HepG2 (cell line): ENCODE data around the gene IFNA2. TPM values are rescaled to one million over a fixed set of nuclear protein-coding genes. Genes with fewer than 3 reads are reported as not detected.

ENCODE experiments used
- ATAC-seq: fragments of 200-7000 bp; cut with Tn5 transposase; 3 replicates; pipeline ENCODE4 v1.9.1; 2020; ENCODE audit warnings: mild to moderate bottlenecking, moderate library complexity
- BruUV-seq: library from RNA; stranded (reverse); fragments of 400-500 nt; replicated peaks from 2 replicates; lab custom pipeline; 2021; lab: Mats Ljungman, UMichigan
- CTCF ChIA-PET: fragments of 300-600 bp; formaldehyde crosslinking; extraction: SDS; loops from one replicate; lab custom pipeline; 2021; ENCODE audit warnings: low total read pairs, inconsistent platforms, low intra/inter-chr PET ratio; lab: Yijun Ruan, JAX
- POLR2A ChIA-PET: fragments of 350-600 bp; sonication (Branson Sonifier 250); formaldehyde crosslinking; loops from one replicate; lab custom pipeline; 2020; ENCODE audit warnings: antibody characterized with exemption, inconsistent platforms; lab: Yijun Ruan, JAX
- DNase-seq: peaks from one replicate; pipeline ENCODE4 v3.0.0-alpha.2; 2015; ENCODE audit warnings: low spot score
- FAIRE-seq: peaks from 3 replicates; lab custom pipeline; 2011; peaks lifted over from hg19 to GRCh38; lab: Jason Lieb, UNC
- H2AFZ ChIP-seq: one replicate; pipeline ENCODE4 v1.6.1; 2011; ENCODE audit warnings: low read length, inconsistent platforms
- H3K27ac ChIP-seq: fragments of 300-600 bp; 3 replicates; pipeline ENCODE4 v1.8.0; 2011; ENCODE audit warnings: mixed run types, mild to moderate bottlenecking, mixed read lengths, low read length, inconsistent platforms; ENCODE audit not compliant: insufficient read depth; ENCODE audit errors: extremely low read length
- H3K27me3 ChIP-seq, 2 experiments: fragments of 200-600 bp in 1 of 2; 2 replicates in 1 of 2; 3 replicates in 1 of 2; pipeline versions ENCODE4 v1.6.0 to v1.8.0; 2011; ENCODE audit warnings: low read length in 2 of 2, mild to moderate bottlenecking in 2 of 2, moderate library complexity in 2 of 2, inconsistent platforms in 1 of 2; ENCODE audit not compliant: insufficient read depth in 2 of 2, control insufficient read depth in 1 of 2
- H3K36me3 ChIP-seq, 2 experiments: fragments of 200-600 bp in 1 of 2; replicated peaks in 1 of 2; 2 replicates in 1 of 2; 3 replicates in 1 of 2; pipeline versions ENCODE4 v1.5.1 to v1.8.0; 2011; ENCODE audit warnings: low read length in 2 of 2, inconsistent platforms in 1 of 2; ENCODE audit not compliant: insufficient read depth in 2 of 2, control insufficient read depth in 1 of 2
- H3K4me1 ChIP-seq: 2 replicates; pipeline ENCODE4 v1.5.1; 2012; ENCODE audit warnings: low read length, inconsistent platforms; ENCODE audit not compliant: insufficient read depth
- H3K4me2 ChIP-seq: 2 replicates; pipeline ENCODE4 v1.6.0; 2011; ENCODE audit warnings: low read depth, low read length, inconsistent platforms
- H3K4me3 ChIP-seq, 3 experiments: fragments of 200-600 bp in 1 of 3; sonication (generic), shearing (Covaris generic) in 1 of 3; replicated peaks in 1 of 3; 2 replicates each; pipeline ENCODE4 v1.5.1; 2011 to 2016; ENCODE audit warnings: low read length in 3 of 3, inconsistent platforms in 2 of 3, low read depth in 2 of 3, mild to moderate bottlenecking in 2 of 3, control low read depth in 1 of 3, mixed read lengths in 1 of 3; ENCODE audit not compliant: insufficient read depth in 1 of 3
- H3K79me2 ChIP-seq: one replicate; pipeline ENCODE4 v1.6.1; 2011; ENCODE audit warnings: low read length, inconsistent platforms; ENCODE audit not compliant: insufficient read depth
- H3K9ac ChIP-seq: 2 replicates; pipeline ENCODE4 v1.6.0; 2011; ENCODE audit warnings: mild to moderate bottlenecking, low read depth, low read length, inconsistent platforms; ENCODE audit not compliant: insufficient read depth
- H3K9me3 ChIP-seq: 2 replicates; pipeline ENCODE4 v1.5.1; 2012; ENCODE audit warnings: mild to moderate bottlenecking, low read length
- H4K20me1 ChIP-seq: 2 replicates; pipeline ENCODE4 v1.6.0; 2011; ENCODE audit warnings: inconsistent platforms, mild to moderate bottlenecking, low read length, moderate library complexity; ENCODE audit not compliant: insufficient read depth
- BATF2 ChIP-seq: sonication (generic); formaldehyde crosslinking; IDR thresholded peaks from 2 replicates; pipeline ENCODE4 v1.8.0; 2022; ENCODE audit warnings: mild to moderate bottlenecking, missing genetic modification reagents, moderate library complexity
- CENPT ChIP-seq: sonication (generic); formaldehyde crosslinking; IDR thresholded peaks from 2 replicates; pipeline ENCODE4 v1.8.0; 2022; ENCODE audit warnings: low read depth, mild to moderate bottlenecking, moderate library complexity, missing genetic modification reagents
- HMG20A ChIP-seq: IDR thresholded peaks from 2 replicates; pipeline ENCODE4 v1.6.1; 2016; ENCODE audit warnings: borderline replicate concordance
- KDM4B ChIP-seq: sonication (generic); formaldehyde crosslinking; IDR thresholded peaks from 2 replicates; pipeline ENCODE4 v1.4.0; 2020; ENCODE audit warnings: missing genetic modification reagents
- RAD21 ChIP-seq: fragments of 450-650 bp; formaldehyde crosslinking; IDR thresholded peaks from 2 replicates; pipeline ENCODE4 v1.5.0; 2020; ENCODE audit warnings: mild to moderate bottlenecking
- ZBTB4 ChIP-seq: sonication (generic); formaldehyde crosslinking; IDR thresholded peaks from 2 replicates; pipeline ENCODE4 v1.4.0; 2020; ENCODE audit warnings: missing genetic modification reagents, mild to moderate bottlenecking, borderline replicate concordance
- ZNF121 ChIP-seq: sonication (generic); formaldehyde crosslinking; IDR thresholded peaks from 2 replicates; pipeline ENCODE4 v1.5.0; 2020; ENCODE audit warnings: mild to moderate bottlenecking, missing genetic modification reagents
- ZNF558 ChIP-seq: sonication (generic); formaldehyde crosslinking; IDR thresholded peaks from 2 replicates; pipeline ENCODE4 v1.9.0; 2022; ENCODE audit warnings: mild to moderate bottlenecking, missing genetic modification reagents, borderline replicate concordance
- ZNF724P ChIP-seq: sonication (generic); formaldehyde crosslinking; IDR thresholded peaks from 2 replicates; pipeline ENCODE4 v1.8.0; 2022; ENCODE audit warnings: missing genetic modification reagents, borderline replicate concordance
- ZNF891 ChIP-seq: sonication (generic); formaldehyde crosslinking; IDR thresholded peaks from 2 replicates; pipeline ENCODE4 v1.5.0; 2020; ENCODE audit warnings: mild to moderate bottlenecking, missing genetic modification reagents
- ZSCAN29 ChIP-seq: sonication (generic); formaldehyde crosslinking; conservative IDR thresholded peaks from 2 replicates; pipeline ENCODE4 v1.4.0; 2020; ENCODE audit warnings: mild to moderate bottlenecking, missing genetic modification reagents
- ZZZ3 ChIP-seq: sonication (generic); formaldehyde crosslinking; IDR thresholded peaks from 2 replicates; pipeline ENCODE4 v1.4.0; 2020; ENCODE audit warnings: missing genetic modification reagents, mild to moderate bottlenecking, borderline replicate concordance
- WGBS: methylation state at CpG from one replicate; pipeline ENCODE4 v1.1.6; 2017; ENCODE audit warnings: low lambda C conversion rate; 5-methylcytosine and 5-hydroxymethylcytosine counted together
- in situ Hi-C: cut with HindIII; loops from 2 replicates; pipeline ENCODE4 v1.10.0; 2017; ENCODE audit warnings: low pct_unique_long_range_greater_than_20kb; ENCODE audit not compliant: extremely low pct_ligation_motif_present
- intact Hi-C: fragments of 100-400 bp; cut with micrococcal nuclease; formaldehyde crosslinking; loops from one replicate; pipeline ENCODE4 v1.10.0; 2022; ENCODE audit not compliant: unreplicated experiment
- polyA plus RNA-seq, 8 experiments: library from polyadenylated mRNA; depleted of rRNA in 3 of 8; stranded (reverse) in 7 of 8; unstranded in 1 of 8; fragments of >200 nt; fragmentation: Illumina TruSeq in 4 of 8; extraction: Trizol in 4 of 8; gene quantifications; 2 replicates each; pipeline versions ENCODE4 v1.2.1 to v1.2.3, GENCODE V29; 2011 to 2016; ENCODE audit warnings: low read depth in 4 of 8, missing spikeins in 1 of 8, mixed read lengths in 1 of 8; ENCODE audit not compliant: insufficient read depth in 1 of 8
- total RNA-seq, 5 experiments: library from RNA; depleted of rRNA; stranded (reverse); fragments of >200 nt; fragmentation: Illumina TruSeq; extraction: Trizol; gene quantifications; 2 replicates each; pipeline ENCODE4 v1.2.3, GENCODE V29; 2016; ENCODE audit warnings: low read depth in 1 of 5

The IFNA2 gene
- total and polyA plus RNA-seq, 2 of the 13 experiments (the other 11 are each of a cell fraction or from before 2014, with no cell fraction given): not detected

DNA sequence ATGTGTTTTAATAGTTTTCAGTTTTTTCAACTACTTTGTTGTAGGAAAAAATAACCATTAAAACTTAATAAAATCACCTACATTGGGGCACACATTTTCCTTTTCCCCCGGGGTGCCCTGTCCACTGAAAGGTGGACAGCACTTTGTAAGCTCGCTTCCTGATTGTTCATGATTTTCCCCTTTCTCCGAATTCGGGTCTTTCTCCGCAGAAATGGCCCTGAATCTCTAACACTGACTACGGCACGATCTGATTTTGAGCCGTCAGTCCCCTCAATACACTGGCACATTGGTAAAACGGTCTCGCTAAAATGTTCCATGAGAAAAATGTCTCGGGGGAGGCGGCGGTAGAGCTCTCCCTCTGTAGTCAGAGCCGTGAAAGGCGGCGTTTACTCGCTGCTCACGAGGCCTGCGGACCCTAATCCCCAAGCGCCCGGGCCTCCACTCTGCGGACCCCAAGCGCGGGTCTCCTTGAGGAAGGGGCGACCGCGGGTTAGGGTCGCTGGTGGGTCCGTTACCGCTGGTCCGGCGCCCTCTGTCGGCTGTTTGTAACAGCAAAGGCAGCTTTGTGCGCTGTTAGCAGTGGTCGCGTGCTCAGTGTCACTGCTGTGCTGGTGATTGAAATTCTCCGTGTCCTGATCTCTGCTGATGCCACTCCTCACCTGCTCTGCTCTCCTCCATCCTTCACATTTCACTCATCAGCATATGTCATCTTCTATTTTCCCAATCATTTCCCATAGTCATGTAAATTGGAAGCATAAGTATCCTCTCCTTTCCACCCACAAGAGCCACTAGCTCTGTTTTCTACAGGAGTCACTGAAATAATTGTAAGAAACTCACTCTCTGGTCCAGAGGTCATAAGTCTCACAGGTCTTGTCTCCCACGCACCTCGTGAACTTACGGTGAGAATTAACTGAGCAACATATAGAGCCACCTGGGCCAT lies 10.8 kb upstream of the IFNA2 start (continued):
- no peak for TF ChIP-seq ZBTB4
- TF ChIP-seq ZZZ3 (CRISPR knock-in tag): no peak
- TF ChIP-seq ZNF891 (CRISPR knock-in tag): 0 out of 2 replicates have a peak, but pooled peaks have one; percentile 27
- TF ChIP-seq KDM4B (CRISPR knock-in tag): 0 out of 2 replicates have a peak, but pooled peaks have one; percentile 32
- no peak for TF ChIP-seq HMG20A
- TF ChIP-seq ZNF558 (CRISPR knock-in tag): 0 out of 2 replicates have a peak, but pooled peaks have one; percentile 35
- TF ChIP-seq CENPT (CRISPR knock-in tag): no peak

DNA sequence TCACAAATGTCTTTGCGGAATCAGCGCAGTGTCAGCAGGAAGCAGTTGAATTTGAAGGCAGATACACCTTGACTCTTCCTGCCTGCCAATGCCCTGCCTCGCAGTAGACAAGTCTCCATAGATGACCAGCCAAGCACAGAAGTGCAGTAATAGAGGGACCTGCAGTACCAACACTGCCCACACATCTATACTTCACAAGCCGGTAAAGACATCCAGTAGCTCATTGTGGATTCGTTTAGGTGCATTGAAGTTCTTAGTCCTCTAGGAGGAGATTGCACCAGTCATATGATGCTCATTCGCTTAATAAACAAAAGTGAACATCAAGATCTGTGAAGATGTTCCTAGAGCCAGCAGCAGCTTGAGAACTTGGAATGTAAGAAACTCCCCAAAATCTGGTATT lies 7.1 kb upstream of the IFNA2 start:
- H3K4me1 ChIP-seq: no peaks in the 10 kb centered on the region
- BruUV-seq: no TSS peak
- in situ Hi-C loops: no loop called here
- DNase-seq (peak; percentile 56), FAIRE-seq (peak; percentile 75), ATAC-seq (peak; percentile 99)
- intact Hi-C loops: loop anchor here (1.0 kb wide), 1 partner anchor 57 kb away; the partner anchor contains the start of gene KLHL9
- H3K9me3 ChIP-seq: no peaks in the 10 kb centered on the region
- H4K20me1 ChIP-seq: no peaks in the 10 kb centered on the region
- no peak overlapping the region for H3K27ac ChIP-seq
- H3K4me2 ChIP-seq: no peak overlapping the region
- no peak overlapping the region for H2AFZ ChIP-seq
- H3K36me3 ChIP-seq: no peaks in the 10 kb centered on the region
- no peak overlapping the region for H3K9ac ChIP-seq
- TF ChIP-seq ZNF121 (CRISPR knock-in tag) (no peak), ZSCAN29 (no peak), ZNF724P (no peak), BATF2 (CRISPR knock-in tag) (no peak), RAD21 (CRISPR knock-in tag) (no peak)
- no peaks in the 10 kb centered on the region for H3K79me2 ChIP-seq
- peaks cover 0 to 1% of the 10 kb centered on the region in 2 experiments; a peak in 1 of 5 replicates for H3K27me3 ChIP-seq
- POLR2A ChIA-PET: no interaction called here
- CTCF ChIA-PET: no interaction called here
- 39% methylated on average over 5 of the region's 6 CpGs for WGBS
- no peak overlapping the region for H3K4me3 ChIP-seq
